Cardiac muscle cell (in vitro differentiated cells and primary cell): ENCODE data around the gene TMIGD3. TPM values are rescaled to one million over a fixed set of nuclear protein-coding genes. Genes with fewer than 3 reads are reported as not detected.

Experiments used
- DNase-seq, 2 donors: peaks; one replicate each; pipeline versions ENCODE4 v3.0.0 to v3.0.0-alpha.2; 2010 to 2017; ENCODE audit warnings: low read depth in 1 of 2, low spot score in 1 of 2
- H3K27ac ChIP-seq: fragments of 200-600 bp; sonication (generic); 2 replicates; pipeline ENCODE4 v1.5.1; 2016
- H3K27me3 ChIP-seq: fragments of 200-600 bp; sonication (generic); 2 replicates; pipeline ENCODE4 v1.6.0; 2016; ENCODE audit warnings: control low read depth
- H3K36me3 ChIP-seq: fragments of 200-600 bp; sonication (generic); 2 replicates; pipeline ENCODE4 v1.5.1; 2016; ENCODE audit warnings: control low read depth
- H3K4me1 ChIP-seq: fragments of 200-600 bp; sonication (generic); 2 replicates; pipeline ENCODE4 v1.8.1; 2017; ENCODE audit warnings: low read depth, mild to moderate bottlenecking, mixed run types
- H3K4me3 ChIP-seq: fragments of 200-600 bp; sonication (generic); 2 replicates; pipeline ENCODE4 v1.5.1; 2016; ENCODE audit warnings: mild to moderate bottlenecking
- H3K9me3 ChIP-seq: fragments of 200-600 bp; sonication (generic); 2 replicates; pipeline ENCODE4 v1.5.1; 2017; ENCODE audit warnings: low read depth, mild to moderate bottlenecking, control low read depth
- polyA plus RNA-seq: library from polyadenylated mRNA; unstranded; fragments of >200 nt; fragmentation: Nextera tagmentation; extraction: Ambion mirVana; gene quantifications from 2 replicates; pipeline ENCODE4 v1.2.1, GENCODE V29; 2016
- total RNA-seq: library from RNA; depleted of rRNA; stranded (reverse); fragments of >200 nt; gene quantifications from 2 replicates; pipeline ENCODE4 v1.2.3, GENCODE V29; 2016
- TF ChIP-seq, protein P1 (sequence below): IDR thresholded peaks from 2 replicates; pipeline ENCODE4 v1.5.1; 2012; ENCODE audit warnings: low read depth, mild to moderate bottlenecking, low read length

TMIGD3 gene
- total and polyA plus RNA-seq, 2 experiments from 2014 or later = not detected

DNA sequence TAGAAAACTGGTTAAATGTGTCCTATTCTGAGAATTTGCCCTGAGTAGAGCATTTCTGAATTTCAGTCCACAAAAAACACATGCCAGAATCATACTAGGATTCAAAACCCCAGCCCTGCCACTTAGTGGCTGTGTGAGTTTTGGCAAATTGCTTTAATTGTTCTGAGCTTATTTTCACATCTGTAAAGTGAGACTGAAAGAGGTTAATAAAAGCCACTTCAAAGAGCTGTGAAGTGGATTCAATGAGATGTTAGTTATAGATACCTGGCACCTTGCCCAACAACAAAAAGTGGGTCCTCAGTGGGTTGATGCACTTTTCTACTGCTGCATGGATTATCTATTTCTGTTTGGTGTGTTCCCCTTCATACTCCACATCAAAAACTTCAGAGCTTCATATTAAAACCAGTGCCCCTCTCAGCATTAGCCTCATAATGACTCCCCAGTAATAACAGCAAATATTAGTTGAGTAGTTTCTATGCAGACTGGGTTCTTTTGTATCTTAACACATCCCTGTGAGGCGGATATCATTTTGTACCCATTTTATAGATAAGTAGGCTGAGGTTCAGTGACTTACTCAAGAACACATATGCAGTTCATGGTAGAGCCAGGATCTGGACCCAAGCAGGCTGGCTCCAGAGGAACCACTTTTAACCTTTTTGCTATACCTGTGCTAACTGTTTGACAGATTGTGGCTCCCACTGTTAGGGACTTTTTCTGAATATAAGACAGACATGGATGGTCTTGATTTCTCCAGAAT lies 14.2 kb upstream of the TMIGD3 start:
- DNase-seq = no peak
- Histone ChIP-seq H3K4me1 (peaks cover 5% of the 10 kb centered on the region), H3K27ac (no peak overlapping the region), H3K27me3 (no peaks in the 10 kb centered on the region), H3K4me3 (no peak overlapping the region), H3K9me3 (no peaks in the 10 kb centered on the region), H3K36me3 (no peaks in the 10 kb centered on the region)
- TF ChIP-seq, protein P1, sequence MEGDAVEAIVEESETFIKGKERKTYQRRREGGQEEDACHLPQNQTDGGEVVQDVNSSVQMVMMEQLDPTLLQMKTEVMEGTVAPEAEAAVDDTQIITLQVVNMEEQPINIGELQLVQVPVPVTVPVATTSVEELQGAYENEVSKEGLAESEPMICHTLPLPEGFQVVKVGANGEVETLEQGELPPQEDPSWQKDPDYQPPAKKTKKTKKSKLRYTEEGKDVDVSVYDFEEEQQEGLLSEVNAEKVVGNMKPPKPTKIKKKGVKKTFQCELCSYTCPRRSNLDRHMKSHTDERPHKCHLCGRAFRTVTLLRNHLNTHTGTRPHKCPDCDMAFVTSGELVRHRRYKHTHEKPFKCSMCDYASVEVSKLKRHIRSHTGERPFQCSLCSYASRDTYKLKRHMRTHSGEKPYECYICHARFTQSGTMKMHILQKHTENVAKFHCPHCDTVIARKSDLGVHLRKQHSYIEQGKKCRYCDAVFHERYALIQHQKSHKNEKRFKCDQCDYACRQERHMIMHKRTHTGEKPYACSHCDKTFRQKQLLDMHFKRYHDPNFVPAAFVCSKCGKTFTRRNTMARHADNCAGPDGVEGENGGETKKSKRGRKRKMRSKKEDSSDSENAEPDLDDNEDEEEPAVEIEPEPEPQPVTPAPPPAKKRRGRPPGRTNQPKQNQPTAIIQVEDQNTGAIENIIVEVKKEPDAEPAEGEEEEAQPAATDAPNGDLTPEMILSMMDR = no peak

DNA sequence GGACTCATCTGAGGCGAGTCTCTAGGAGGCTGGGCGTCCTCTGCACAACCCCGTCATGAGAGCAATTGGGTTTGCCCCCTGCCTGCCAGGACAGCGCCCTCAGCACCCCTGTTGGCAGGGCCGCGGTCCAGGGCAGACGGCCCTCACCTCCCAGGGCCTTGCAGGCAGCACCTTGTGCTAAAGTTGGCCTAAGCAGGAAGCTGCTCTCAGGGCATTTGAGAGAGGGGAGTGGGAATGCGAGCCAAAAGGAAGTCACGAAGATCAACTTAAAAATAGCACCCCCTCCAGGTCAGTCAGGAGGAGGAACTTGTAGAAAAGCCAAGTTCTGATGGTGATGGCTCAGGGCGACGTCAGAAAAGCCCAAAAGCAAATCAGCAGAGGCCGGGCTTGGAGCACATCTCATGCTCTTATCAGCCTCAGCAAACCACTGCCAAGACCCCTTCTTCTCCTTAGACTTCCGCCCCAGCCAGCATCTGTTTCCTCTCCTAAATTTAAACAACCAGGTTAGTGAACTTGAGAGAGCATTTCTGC lies 12.6 kb upstream of the TMIGD3 start:
- Histone ChIP-seq H3K4me3 (no peak overlapping the region), H3K27ac (no peak overlapping the region)
- DNase-seq = peak in 1 of 2 donors; percentile 89

DNA sequence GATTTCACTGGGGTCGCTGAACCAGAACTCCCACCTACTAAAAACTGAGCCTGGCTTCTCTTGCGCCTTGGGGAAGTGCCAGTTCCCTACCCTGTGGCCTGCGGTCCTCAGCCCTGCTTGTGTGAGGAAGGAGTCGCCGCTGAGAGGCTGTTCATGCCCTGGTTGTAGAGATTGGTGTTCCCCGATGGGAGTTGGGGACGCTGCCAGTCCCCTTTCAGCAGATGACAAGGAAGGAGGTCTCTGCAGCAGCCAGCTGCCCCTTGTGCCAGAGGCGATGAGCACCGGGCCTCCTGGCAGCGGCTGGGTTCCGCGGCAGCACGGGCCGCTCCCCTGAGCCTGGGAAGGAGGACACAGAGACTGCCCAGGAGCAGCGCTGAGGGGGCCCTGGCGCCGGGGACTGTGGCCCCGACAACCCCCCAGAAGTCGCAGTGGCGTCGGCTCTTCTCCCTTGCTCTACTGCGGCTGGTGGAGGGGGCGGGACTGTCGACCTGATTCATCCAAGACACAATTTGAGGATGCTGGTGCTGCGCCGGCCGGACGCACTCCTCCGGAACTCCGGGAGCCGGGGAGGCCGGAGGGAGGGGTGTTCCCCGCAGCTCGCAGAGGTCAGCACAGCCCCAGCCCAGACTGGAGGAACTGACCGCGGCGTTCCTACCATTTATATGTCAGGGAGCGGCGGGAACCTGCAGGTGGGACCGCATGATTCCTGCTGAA lies 12.0 kb upstream of the TMIGD3 start:
- peak in 1 of 2 donors; percentile 65 for DNase-seq
- peaks cover 5% of the 10 kb centered on the region for H3K4me1 ChIP-seq
- no peaks in the 10 kb centered on the region for H3K36me3 ChIP-seq
- no peaks in the 10 kb centered on the region for H3K9me3 ChIP-seq
- H3K4me3 ChIP-seq = no peak overlapping the region
- H3K27me3 ChIP-seq = no peaks in the 10 kb centered on the region
- H3K27ac ChIP-seq = no peak overlapping the region
- TF ChIP-seq, protein P1 = no peak

More for the DNA sequence above, 12.6 kb upstream of the TMIGD3 start:
- Histone ChIP-seq H3K27me3 (no peaks in the 10 kb centered on the region), H3K9me3 (no peaks in the 10 kb centered on the region), H3K36me3 (no peaks in the 10 kb centered on the region), H3K4me1 (peaks cover 5% of the 10 kb centered on the region)
- TF ChIP-seq, protein P1 = peak; percentile 46

DNA sequence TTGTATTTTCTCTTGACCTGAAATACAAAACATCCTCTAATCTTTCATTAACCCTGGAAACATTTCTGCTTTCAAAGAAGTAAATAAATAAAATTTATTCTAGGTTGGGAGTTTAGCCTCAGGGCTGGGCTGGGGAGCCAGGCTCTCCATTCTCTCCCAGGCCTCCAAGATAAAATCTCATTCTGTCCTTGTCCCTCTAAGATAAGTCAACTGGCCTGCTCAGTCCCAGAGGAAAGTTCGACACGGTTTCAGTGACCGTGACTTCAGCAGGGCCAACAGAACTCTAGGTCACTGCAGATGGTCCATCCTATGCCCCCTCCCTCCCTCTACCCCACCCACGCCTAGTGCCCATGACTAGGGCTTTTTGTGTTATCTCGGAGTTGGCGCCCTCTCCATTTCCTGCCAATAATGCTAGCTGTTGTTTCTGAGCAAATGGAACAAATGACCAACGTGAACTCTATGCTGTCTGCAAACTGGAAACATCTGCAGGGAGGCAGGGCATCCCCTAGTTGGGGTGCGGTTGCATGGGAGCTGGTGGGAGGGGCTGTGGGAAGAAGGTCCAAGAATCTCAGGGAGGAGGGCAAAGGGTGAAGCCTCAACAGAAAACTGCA lies 10.1 kb upstream of the TMIGD3 start:
- H3K4me1 ChIP-seq = peaks cover 5% of the 10 kb centered on the region
- no peaks in the 10 kb centered on the region for H3K36me3 ChIP-seq
- no peak overlapping the region for H3K4me3 ChIP-seq
- H3K27me3 ChIP-seq = no peaks in the 10 kb centered on the region
- DNase-seq = peak in 1 of 2 donors; percentile 17
- TF ChIP-seq, protein P1 = no peak
- H3K27ac ChIP-seq = no peak overlapping the region
- no peaks in the 10 kb centered on the region for H3K9me3 ChIP-seq

DNA sequence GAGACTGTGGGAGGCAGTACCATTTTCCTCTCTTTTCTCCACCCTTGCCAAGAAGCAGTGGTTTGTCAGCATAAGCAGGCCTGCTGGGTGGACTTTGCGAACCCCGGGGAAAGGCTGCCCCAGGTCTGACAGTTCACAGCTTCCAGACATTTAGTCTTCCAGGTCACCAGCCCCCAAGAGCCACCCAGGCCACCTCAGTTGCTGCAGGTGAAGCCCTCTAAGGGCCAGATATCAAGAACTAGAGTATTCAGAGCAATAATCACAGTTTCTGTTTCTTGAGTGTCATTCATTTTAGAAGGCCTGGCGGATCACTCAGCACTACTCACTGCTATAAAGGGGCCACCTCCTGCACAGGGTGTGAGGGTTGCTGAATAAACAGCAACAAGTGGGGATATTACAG lies 9.5 kb upstream of the TMIGD3 start:
- no peak overlapping the region for H3K27ac ChIP-seq
- H3K4me1 ChIP-seq = peaks cover 7% of the 10 kb centered on the region
- H3K9me3 ChIP-seq = no peaks in the 10 kb centered on the region
- no peaks in the 10 kb centered on the region for H3K27me3 ChIP-seq
- TF ChIP-seq, protein P1 = no peak
- DNase-seq = no peak
- H3K36me3 ChIP-seq = no peaks in the 10 kb centered on the region
- no peak overlapping the region for H3K4me3 ChIP-seq
